Mesothelial cell of epicardium (in vitro differentiated cells): Measurements from ENCODE around the gene GPRIN2. TPM values are rescaled to one million over a fixed set of nuclear protein-coding genes. Genes with fewer than 3 reads are reported as not detected.
"Not testable (repeated sequence)": the region's sequence is repeated elsewhere in the genome, so short reads cannot be mapped to it uniquely, and the experiment has no call there.

Source experiments
- DNase-seq, 2 experiments: peaks; one replicate each; pipeline ENCODE4 v3.0.0; 2021; ENCODE audit warnings: low spot score in 2 of 2; ENCODE audit not compliant: unreplicated experiment in 2 of 2
- H3K27ac Mint-ChIP-seq: 2 replicates; pipeline ENCODE4 v1.8.0; 2021; ENCODE audit warnings: mixed read lengths
- H3K27me3 Mint-ChIP-seq: 2 replicates; pipeline ENCODE4 v1.8.0; 2021; ENCODE audit warnings: low read depth, mixed read lengths
- H3K36me3 Mint-ChIP-seq: 2 replicates; pipeline ENCODE4 v1.8.0; 2021; ENCODE audit warnings: mixed read lengths
- H3K4me1 Mint-ChIP-seq: 2 replicates; pipeline ENCODE4 v1.8.0; 2021; ENCODE audit warnings: mixed read lengths
- H3K4me3 Mint-ChIP-seq: 2 replicates; pipeline ENCODE4 v1.8.0; 2021; ENCODE audit warnings: mild to moderate bottlenecking, moderate library complexity, mixed read lengths
- H3K9me3 Mint-ChIP-seq: 2 replicates; pipeline ENCODE4 v1.8.0; 2021; ENCODE audit warnings: mixed read lengths
- total RNA-seq: library from RNA; stranded (reverse); gene quantifications from 3 replicates; pipeline ENCODE4 v1.2.1, GENCODE V29; 2021

The GPRIN2 gene
- total RNA-seq, 1 donor from 2014 or later = 19.6 TPM

DNA sequence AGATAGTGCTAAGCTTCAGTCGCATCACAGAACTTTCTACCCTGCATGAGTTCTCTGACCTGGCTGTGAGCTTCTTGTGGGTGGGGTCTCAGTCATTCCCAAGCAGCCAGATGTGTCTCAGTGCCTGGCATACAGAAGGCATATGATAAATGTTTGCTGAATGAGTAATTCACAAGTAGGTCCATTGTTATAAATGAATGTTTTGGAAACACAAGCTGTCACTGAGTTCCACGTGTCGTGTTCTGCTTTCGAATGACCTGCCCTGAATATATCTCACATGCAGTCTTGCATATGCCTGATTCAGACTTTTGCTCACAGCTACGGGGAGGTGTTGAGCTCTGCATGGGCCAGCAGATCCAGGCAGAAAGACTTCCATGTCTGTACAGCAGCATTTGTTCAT lies 44.5 kb downstream of the GPRIN2 start:
- not testable (repeated sequence) for H3K36me3 Mint-ChIP-seq, H3K27me3 Mint-ChIP-seq, H3K27ac Mint-ChIP-seq, H3K4me1 Mint-ChIP-seq, H3K9me3 Mint-ChIP-seq, DNase-seq, H3K4me3 Mint-ChIP-seq

Other genes starting within 250 kb of the GPRIN2 start
- 1.1 to 1.7 TPM (median 1.6 TPM) in 3 replicates for gene ANXA8L1, start 180.9 kb downstream of the GPRIN2 start, total RNA-seq
- gene NPY4R, start 90.7 kb downstream of the GPRIN2 start, total RNA-seq = 0.14 TPM in 1 of 3 replicates, not detected in the others
- gene SYT15, start 22.5 kb upstream of the GPRIN2 start, total RNA-seq = 3.0 to 4.0 TPM (median 3.3 TPM) in 3 replicates